ENCODE results near the gene RPL22.
"Not testable (repeated sequence)": the region's sequence is repeated elsewhere in the genome, so short reads cannot be mapped to it uniquely, and the experiment has no call there.

The RPL22 gene

DNA sequence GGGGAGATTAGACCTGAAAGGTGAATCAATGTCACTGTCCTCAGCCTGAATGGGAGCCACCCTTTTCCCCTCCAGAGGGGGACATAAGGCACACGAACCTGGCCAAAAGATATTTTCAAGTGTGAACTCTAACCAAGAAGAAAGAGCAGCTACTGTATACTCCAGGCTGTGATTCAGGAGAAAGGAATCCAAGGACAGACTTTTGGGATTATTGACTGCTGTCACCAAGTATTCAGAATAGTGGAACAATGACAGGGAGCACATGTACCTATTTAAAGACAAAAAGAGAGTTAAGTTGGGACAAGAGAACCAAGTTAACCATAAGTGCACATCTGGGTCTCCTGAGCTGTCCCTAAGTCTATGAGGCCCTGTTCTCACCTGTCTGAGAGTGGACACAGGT, 34.0 kb upstream of the RPL22 start:
- no peak for DNase-seq

DNA sequence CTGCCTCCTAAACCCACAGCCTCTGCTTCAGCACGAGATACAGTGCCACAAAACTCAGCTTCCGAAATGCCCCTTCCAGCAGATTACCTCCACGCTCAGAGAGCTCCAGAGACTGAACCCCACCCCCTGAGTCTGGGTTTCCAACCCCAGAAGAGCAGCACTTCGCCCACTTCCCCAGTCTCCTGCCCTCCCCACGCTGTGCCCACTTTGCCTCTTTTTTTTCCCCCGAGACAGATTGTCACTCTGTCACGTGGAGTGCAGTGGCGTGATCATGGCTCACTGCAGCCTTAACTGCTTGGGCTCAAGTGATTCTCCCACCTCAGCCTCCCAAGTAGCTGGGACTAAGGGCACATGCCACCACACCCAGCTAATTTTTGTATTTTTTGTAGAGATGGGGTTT, 26.3 kb upstream of the RPL22 start:
- DNase-seq, result no peak

DNA sequence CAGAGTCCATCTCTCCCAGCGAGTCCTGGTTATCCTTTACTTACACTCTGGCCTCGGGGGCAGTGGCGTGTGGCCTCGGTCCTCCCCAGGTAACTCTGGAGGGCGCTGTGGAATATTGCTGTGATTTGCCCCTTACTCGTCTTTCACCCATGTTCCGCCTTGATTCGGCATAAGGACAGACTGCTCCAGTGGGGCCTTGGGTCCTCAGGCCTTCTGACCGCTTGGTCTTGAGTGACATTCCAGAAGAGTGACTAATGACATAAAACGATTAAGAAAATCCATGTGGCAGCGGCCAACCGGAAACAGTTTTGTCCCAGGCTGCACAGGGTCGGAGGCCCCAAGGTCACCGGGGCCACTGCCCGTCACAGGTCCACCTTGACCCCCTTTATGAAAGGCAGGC, 25.3 kb upstream of the RPL22 start:
- DNase-seq, result no peak

DNA sequence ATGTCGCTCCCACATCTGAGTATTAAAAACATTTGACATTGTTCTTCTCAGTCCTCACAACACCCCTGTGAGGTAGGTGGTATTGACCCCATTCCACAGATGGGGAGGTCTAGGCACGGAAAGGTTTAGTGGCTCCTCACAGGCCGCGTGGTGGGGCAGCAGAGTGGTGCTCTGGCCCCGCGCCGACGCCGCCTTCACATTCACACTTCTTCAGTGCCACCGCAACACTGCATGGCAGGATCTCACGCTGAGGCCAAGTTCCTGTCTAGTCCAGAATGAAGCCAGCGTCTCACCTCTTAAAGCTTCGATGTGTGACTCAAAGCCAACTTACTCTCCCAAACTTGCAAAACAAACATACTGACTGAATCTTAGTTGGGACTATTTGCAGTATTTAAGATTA, 24.2 kb upstream of the RPL22 start:
- no peak for DNase-seq

DNA sequence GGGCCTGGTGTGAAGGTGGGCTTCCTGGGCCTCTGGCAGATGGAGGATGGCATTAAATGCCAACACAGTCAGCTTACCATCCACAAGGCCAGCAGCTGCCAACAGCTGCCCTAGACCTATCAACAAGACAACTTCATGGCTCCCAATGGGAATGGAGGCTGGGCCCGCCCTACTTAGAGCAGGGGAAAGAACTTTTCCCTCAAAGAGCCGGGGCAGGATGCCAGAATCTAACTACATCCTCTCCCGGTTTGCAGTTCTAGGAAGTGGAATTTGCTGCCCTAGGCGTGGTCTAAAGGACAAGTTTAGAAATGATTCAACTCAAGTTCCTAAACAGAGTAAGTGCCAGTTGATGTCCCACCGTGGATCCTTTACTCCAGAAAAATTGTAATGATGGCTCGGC, 23.2 kb upstream of the RPL22 start:
- DNase-seq, result no peak

DNA sequence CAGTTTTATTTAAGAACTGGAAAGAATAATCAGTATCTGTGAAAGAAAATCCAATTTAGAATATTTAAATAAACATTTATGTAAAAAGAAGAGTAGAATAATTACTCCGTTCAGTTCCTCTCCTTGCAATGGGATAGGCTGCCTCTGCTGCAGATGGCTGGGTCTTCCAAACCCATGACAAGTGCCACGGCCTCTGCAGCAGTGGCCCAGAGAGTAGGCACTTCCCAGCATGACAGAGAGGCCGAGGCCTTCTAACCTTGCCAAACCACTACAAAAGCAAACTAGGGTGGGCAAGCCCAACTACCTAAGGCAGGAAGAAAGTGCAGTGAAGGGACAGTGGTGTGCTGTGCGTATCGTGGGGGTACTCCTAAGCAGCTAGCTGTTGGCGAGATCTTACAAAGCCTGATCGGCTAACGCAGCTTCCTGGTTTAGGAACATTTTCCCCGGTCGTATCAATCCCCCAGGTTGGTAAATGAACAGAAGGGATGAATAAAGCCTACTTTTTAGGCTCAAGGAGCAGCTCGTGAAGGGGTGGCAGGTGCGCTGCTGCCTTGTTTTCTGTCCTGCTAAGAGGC, 21.9 kb upstream of the RPL22 start:
- no peak for DNase-seq

DNA sequence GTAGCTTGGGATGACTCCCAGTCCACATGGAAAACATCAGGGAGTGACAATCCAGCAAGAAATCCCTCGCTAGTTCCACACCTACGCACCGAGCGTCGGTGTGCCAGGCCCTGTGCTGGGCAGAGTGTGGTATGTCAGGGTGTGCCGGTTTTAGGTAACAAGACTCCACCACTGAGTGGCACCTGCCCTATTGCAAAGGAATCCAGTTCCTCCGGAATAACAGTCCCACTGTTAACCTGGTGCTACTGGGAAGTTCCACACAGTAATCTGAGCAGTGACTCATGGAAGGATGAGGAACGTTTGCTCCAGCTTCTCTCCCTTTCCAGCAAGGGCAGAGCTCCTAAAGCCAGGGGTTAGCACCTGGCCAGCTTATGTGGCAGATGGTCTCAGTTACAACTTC, 20.8 kb upstream of the RPL22 start:
- DNase-seq, result peak; percentile 78

DNA sequence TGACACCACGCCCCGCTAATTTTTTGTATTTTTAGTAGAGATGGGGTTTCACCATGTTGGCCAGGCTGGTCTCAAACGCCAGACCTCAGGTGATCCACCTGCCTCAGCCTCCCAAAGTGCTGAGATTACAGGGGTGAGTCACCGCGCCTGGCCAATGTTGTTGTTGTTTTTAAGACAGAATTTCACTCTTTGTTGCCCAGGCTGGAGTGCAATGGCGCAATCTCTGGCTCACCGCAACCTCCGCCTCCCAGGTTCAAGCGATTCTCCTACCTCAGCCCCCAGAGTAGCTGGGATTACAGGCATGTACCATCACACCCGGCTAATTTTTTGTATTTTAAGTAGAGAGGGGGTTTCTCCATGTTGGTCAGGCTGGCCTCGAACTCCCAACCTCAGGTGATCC, 20.2 kb upstream of the RPL22 start:
- DNase-seq, result not testable (repeated sequence)

DNA sequence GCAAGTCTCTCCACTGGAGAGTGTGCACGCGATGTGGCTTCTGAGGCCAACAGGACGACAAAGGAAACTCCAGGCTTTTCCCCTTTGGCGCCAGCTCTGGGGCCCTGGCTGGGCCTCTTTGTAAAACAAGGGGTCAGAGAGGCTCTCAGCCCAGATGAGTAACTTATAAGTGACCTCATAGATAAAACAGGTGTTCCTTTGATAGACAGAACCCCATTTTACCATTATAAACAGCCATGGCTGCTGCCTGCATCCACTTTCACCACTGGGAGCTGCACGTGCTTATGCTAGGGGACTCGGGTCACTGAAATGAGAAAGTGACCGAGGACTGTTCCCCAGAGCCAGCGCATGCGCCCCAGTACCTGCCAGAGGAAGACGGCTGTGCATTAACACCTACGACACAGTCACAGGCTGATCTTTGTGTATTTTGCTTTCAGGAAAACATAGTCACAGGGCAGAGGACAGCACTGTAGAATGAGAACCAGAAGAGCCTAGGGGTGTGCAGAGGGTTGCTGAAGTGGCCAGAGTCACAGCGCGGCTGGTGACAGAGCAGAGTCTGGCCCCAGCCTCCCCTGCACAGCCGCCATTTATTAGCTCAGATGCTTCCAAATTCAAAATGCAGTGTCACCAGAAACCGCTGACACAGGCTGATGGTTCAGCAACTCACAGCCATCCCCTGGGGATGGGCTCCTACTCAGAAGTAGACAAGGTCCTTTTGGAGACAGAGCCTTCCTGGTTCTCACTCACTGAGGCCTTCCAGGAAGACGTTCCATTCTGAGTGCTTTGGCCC, 19.2 kb upstream of the RPL22 start:
- no peak for DNase-seq

DNA sequence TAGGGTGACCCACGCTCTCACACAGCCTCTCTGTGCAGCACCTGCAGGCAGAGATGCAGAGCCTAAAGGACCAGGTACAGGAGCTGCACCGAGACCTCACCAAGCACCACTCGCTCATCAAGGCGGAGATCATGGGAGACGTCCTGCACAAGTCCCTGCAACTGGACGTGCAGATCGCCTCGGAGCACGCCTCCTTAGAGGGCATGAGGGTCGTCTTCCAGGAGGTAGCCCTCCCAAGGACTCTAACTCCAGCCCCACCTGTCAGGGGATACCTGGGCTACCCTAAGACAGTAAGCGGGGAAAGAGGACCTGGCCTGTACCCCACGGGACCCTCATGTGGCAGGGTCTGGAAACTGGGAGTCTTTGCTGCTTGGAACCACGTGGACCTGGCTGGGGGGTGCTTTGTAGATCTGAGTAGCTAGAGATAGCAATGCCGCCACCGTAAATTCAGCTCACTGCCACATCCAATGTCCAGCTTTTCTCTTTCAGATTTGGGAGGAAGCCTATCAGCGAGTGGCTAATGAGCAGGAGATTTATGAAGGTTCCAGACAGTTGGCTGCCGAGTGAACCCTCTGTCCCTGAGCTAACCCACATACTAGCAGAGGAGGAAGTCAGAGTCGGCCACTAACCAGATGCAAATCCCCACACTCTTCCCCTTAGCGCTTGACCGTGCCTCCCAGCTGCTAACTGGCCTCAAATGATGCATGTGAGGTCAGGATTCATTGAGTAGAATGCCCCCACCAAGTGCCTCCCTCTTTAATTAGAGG, 13.0 kb upstream of the RPL22 start:
- DNase-seq, result no peak

DNA sequence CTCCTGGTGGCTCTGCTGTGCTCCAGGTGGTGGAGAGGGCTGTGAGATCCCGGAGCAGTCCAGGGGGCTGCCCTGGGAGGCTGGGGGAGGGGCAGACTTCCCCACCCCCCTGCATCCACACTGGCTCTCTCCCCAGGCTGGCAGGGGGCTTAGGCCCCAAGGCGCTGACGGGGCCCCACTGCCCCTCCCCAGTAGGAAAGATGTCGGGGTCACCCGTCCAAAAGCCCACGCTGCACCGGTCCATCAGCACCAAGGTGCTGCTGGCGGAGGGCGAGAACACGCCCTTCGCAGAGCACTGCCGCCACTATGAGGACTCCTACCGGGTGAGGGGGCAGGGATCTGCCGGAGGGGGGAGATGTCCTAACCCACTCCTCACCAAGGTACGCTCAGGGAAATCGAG, 12.3 kb upstream of the RPL22 start:
- no peak for DNase-seq

DNA sequence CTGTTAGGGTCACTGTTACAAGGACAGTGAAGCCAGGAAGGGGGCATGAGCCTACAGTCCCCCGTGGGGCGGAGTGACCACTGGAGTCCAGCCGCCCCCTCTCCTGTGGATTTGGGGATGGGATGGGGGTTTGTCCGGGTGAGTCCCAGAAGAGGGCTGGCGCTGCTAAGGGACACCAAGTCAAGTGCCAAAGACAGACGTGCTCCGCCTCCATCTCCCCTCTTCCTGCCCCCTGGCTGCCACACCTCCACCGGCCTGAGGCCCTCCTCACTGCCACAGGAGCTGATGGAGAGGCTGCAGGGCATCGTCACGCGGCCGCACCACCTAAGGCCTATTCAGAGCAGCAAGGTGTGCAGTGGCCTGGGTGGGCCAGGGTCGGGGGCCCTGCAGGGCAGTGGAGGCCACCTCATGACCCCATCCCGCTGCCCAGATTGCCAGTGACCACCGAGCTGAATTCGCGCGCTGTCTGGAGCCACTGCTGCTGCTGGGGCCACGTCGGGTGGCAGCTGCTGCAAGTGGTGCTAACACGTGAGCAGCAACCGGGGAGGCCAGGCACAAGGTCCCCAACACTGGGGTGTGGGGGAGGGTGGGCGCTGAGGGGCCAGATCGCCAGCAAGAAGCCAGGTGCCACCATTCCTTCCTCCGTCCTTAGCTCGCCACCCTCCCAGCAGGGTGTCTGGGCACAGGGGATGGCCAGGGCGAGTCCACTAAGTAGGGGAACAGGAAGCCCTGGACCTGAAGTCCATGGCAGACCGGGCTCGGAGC, 11.4 kb upstream of the RPL22 start:
- DNase-seq, result no peak

DNA sequence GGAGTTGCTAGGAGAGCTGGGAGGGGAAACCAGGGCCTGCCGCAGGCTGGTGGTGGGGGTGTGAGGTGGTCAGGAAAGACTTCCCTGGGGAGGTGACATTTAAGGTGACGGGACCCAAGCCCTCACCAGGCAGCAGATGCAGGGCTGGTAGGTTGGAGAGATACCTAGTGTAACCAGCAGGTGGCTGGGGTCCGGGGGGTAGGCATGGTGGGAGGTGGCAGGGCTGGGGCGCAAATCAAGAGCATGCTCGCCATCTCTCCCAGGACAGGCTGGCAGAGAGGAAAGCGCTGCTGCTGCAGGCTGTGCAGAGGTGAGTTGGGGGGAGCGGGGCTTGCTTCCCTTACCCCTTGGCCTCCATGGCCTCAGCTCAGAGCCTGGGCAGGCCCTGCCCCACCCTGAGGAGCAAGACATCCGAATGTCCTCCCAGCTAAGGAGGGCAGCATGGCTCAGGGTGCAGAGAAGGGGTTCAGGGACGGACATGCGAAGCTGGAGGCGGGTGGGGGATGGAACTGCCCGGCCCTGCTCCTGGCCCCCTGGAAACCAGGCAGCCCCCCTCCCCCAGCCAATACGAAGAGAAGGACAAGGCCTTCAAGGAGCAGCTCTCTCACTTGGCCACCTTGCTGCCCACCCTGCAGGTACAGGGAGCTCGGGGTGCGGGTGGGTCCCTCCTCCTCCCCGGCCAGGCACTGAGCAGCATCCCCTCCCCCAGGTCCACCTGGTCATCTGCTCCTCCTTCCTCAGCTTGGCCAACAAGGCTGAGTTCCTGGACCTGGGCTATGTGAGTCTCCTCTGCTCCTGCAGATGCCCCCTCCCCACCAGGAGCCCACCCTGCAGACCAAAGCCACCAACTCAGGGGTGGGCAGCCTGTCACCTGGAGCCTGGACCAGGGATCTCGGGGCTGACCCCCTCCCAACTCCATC, 10.5 kb upstream of the RPL22 start:
- DNase-seq, result no peak

DNA sequence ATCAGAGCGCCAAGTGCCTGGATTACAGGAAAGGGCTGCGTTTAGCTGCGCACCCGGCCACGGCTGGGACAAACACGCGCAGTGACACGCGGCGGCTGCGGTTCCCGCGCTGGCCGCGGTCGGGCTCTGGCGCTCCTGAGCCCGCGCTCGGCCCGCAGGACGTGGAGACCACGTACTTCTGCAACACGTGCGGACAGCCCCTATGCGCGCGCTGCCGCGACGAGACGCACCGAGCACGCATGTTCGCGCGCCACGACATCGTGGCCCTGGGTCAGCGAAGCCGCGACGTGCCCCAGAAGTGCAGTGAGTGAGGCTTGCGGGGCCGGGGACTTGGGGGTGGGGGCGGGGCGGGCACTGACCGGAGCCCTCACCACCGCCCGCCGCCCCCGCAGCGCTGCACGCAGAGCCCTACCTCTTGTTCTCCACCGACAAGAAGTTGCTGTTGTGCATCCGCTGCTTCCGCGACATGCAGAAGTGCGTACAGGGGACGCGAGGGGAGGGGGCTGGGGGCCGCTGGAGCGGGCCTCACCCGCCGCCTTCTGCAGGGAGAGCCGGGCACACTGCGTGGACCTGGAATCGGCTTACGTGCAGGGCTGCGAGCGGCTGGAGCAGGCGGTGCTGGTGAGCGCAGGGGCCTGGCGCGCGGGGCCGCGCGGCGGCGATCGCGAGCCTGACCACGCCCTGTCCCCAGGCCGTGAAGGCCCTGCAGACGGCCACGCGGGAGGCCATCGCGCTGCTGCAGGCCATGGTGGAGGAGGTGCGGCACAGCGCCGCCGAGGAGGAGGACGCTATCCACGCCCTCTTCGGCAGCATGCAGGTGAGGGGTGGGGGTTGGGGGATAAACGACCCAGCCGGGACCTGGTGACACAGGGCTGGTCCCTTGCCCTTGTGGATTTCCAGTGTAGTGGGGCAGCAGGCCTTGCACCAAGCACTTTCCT, 9.6 kb upstream of the RPL22 start:
- DNase-seq, result peak; percentile 80

DNA sequence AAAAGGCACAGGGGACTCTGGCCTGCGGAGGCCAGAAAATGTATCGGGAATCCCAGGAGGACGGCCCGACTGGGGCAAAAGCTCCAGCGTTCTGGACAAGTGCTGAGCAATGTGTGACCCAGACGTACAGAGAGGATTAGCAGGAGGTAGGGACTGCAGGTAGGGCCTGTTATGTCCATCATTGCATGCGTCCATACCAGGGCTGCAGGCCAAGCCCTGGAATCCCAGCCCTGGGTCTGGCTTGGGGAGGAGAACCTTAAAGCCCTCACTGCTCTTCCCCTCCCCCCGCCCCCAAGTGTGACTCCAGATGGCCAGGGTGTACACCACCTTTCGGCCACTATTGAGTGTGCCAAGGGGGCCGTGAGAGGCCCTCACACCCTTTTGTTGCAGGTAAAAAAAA, 8.5 kb upstream of the RPL22 start:
- DNase-seq, result no peak

DNA sequence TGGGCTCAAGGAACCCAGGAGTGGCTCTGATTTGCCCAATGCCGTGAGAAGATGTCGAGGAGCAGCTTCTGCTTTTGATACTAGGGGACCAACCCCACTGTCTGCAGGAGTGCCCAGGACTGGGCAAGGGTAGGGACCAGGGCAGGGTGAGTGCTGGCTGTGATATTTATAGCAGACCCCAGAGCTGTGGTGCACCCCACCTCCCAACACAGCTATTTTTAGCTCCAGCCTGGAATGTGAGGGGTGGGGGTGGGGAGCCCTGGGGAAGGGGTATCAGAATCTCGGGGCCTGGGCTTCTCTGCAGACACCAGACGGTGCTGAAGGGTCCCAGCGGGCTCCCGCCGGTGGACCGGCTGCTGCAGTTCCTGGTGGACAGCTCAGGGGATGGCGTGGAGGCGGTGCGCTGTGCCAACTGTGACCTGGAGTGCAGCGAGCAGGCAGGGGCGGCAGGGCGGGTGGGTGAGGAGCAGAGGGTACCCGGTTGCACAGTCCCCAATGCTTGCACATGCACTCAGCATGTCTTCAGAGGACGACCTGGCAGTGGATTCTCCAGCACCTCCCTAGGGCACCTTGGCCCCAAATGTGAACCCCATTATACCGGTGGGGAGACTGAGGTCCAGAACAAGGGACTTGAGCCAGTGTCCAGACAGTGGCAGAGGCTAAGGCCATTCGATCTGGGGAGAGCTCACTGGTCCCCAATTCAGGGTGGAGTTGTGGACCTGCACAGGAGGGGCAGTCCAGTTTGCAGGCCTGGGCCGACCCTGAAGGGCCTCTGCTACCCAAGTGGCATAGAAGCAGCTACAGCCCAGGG, 7.9 kb upstream of the RPL22 start:
- no peak for DNase-seq

DNA sequence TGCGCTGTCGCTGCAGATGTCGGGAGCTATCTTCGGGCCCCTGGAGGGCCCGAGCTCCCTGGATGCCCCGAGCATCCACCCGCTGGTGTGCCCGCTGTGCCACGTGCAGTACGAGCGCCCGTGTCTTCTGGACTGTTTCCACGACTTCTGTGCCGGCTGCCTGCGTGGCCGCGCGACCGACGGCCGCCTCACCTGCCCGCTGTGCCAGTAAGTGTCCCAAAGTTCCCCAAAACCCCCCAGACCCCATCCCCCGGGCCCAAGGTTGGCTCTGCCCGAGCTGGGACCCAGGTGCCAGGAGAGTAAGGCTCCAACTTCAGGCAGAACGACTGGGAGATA, 7.1 kb upstream of the RPL22 start:
- no peak for DNase-seq

DNA sequence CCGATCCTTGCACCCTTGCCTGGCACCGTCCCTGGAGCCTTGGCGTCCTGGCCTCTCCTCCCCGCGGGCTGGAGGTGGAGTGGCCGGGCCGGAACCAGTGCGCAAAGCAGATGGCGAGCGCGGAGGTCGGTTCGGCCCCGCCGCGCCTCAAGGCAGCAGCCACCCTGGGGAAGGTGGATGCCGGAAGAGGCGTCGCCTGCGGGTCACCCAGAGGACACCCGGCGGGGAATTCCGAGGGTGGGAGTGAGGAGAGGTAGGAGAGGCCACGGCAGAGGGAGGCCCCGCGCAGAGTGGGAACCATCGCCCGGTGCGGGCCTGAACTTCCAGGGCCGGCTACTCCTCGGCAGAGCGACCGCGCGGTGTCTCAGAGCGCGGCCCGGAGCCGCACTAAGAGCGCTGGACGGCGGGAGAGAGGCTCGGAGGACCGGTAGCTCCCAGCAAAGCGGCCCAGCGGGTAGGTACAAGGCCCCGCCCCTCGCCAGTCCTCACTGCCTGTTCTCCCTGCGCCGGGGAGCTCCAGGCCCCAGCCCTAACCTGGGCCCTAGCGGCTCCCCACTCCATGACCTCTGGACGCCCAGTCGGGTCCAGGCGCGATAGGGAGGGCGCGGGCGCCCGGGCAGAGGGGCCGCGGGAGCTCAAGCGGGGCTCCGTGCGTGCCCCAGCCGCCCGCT, 6.6 kb upstream of the RPL22 start, which contains the start of gene RNF207:
Gene RNF207, plus strand, starts transcription at position 271 of the 671 bp plus-strand sequence. CDS start 417 bp downstream, outside the sequence.
- peak; percentile 86 for DNase-seq

DNA sequence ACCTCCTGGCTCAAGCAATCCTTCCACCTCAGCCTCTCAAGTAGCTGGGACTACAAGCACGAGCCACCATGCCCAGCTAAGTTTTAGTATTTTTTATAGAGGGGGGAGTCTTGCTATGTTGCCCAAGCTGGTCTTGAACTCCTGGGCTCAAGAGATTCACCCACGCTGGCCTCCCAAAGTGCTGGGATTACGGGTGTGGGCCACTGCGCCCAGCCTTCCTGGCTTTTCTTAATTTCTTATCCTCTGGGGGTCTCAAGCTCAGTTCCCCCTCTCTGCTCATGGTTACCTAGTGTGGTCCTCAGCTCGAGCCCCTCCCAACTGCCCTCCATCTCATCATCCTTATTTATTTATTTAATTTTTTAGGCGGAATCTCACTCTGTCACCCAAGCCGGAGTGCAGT, 2.9 kb upstream of the RPL22 start:
- no peak for DNase-seq

Measured in islet precursor cell (in vitro differentiated cells).